Vagina (tissue), 2 donors: ENCODE data around the gene EFCAB13. TPM values are rescaled to one million over a fixed set of nuclear protein-coding genes. Genes with fewer than 3 reads are reported as not detected.

ENCODE experiments used
- DNase-seq, 2 donors: peaks; one replicate each; pipeline ENCODE4 v3.0.0-alpha.2; 2017; ENCODE audit errors: extremely low spot score in 2 of 2
- H3K27ac ChIP-seq: fragments of 200-600 bp; sonication (generic); one replicate; pipeline ENCODE4 v1.5.1; 2019
- H3K27me3 ChIP-seq: fragments of 200-600 bp; sonication (generic); one replicate; pipeline ENCODE4 v1.5.1; 2019
- H3K36me3 ChIP-seq, 2 donors: fragments of 200-600 bp; sonication (generic); one replicate each; pipeline ENCODE4 v1.5.1; 2017 to 2019
- H3K4me1 ChIP-seq: fragments of 200-600 bp; sonication (generic); one replicate; pipeline ENCODE4 v1.5.1; 2019
- H3K4me3 ChIP-seq, 2 donors: fragments of 200-600 bp; sonication (generic); 1 replicate in 1 of 2; 2 replicates in 1 of 2; pipeline ENCODE4 v1.5.1; 2016 to 2019
- H3K9me3 ChIP-seq: fragments of 200-600 bp; sonication (generic); one replicate; pipeline ENCODE4 v1.5.1; 2019
- POLR2A ChIP-seq, 2 donors: fragments of 450-650 bp; IDR thresholded peaks; one replicate each; pipeline ENCODE4 v1.6.1; 2017; ENCODE audit warnings: antibody characterized with exemption in 2 of 2, mild to moderate bottlenecking in 2 of 2, moderate library complexity in 2 of 2
- POLR2AphosphoS5 ChIP-seq, 2 donors: sonication (generic); formaldehyde crosslinking; IDR thresholded peaks; one replicate each; pipeline ENCODE4 v1.9.0; 2017; ENCODE audit warnings: antibody characterized with exemption in 2 of 2, mild to moderate bottlenecking in 2 of 2, low read depth in 1 of 2; ENCODE audit not compliant: insufficient read depth in 1 of 2
- intact Hi-C: fragments of 100-400 bp; cut with DNase I; formaldehyde crosslinking; loops from one replicate; pipeline ENCODE4 v1.15.1; 2023
- total RNA-seq: library from RNA; depleted of rRNA; stranded (reverse); fragments of >200 nt; gene quantifications from one replicate; pipeline ENCODE4 v1.2.3, GENCODE V29; 2016
- TF ChIP-seq, protein P1 (sequence below), 3 experiments: fragments of 450-650 bp in 2 of 3; fragments of 200-600 bp in 1 of 3; sonication (generic) in 1 of 3; IDR thresholded peaks; one replicate each; pipeline ENCODE4 v1.5.1; 2017 to 2019; ENCODE audit warnings: antibody characterized with exemption in 3 of 3, mild to moderate bottlenecking in 2 of 3, moderate library complexity in 2 of 3

The EFCAB13 gene
- total RNA-seq, 1 donor from 2014 or later: 4.2 TPM

- DNase-seq: no peak
- Histone ChIP-seq H3K27ac (no peak overlapping the region), H3K36me3 (no peaks in the 10 kb centered on the region)
These were observed 31.5 kb upstream of the EFCAB13 start for GRCh38 chr17:47292206-47292605.

GRCh38 chr17:47295037-47295873, 28.5 kb upstream of the EFCAB13 start:
- H3K27ac ChIP-seq: peak overlapping the region; percentile 50
- H3K27me3 ChIP-seq: no peaks in the 10 kb centered on the region
- no peaks in the 10 kb centered on the region for H3K36me3 ChIP-seq
- H3K4me3 ChIP-seq: no peak overlapping the region
- no peaks in the 10 kb centered on the region for H3K9me3 ChIP-seq
- H3K4me1 ChIP-seq: peaks cover 22% of the 10 kb centered on the region
- TF ChIP-seq POLR2AphosphoS5 (IDR thresholded peaks at IDR 0.05; ENCODE audit: insufficient read depth in 1 of 2, low read depth in 1 of 2) (no peak), POLR2A (IDR thresholded peaks at IDR 0.05) (no peak)
- TF ChIP-seq, protein P1, sequence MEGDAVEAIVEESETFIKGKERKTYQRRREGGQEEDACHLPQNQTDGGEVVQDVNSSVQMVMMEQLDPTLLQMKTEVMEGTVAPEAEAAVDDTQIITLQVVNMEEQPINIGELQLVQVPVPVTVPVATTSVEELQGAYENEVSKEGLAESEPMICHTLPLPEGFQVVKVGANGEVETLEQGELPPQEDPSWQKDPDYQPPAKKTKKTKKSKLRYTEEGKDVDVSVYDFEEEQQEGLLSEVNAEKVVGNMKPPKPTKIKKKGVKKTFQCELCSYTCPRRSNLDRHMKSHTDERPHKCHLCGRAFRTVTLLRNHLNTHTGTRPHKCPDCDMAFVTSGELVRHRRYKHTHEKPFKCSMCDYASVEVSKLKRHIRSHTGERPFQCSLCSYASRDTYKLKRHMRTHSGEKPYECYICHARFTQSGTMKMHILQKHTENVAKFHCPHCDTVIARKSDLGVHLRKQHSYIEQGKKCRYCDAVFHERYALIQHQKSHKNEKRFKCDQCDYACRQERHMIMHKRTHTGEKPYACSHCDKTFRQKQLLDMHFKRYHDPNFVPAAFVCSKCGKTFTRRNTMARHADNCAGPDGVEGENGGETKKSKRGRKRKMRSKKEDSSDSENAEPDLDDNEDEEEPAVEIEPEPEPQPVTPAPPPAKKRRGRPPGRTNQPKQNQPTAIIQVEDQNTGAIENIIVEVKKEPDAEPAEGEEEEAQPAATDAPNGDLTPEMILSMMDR (IDR thresholded peaks at IDR 0.05): no peak
- intact Hi-C loops: no loop called here
- DNase-seq: no peak

More at GRCh38 chr17:47292206-47292605, 31.5 kb upstream of the EFCAB13 start:
- intact Hi-C loops: no loop called here
- peaks cover 22% of the 10 kb centered on the region for H3K4me1 ChIP-seq
- H3K27me3 ChIP-seq: no peaks in the 10 kb centered on the region
- no peak overlapping the region for H3K4me3 ChIP-seq
- no peaks in the 10 kb centered on the region for H3K9me3 ChIP-seq
- TF ChIP-seq POLR2AphosphoS5 (IDR thresholded peaks at IDR 0.05; ENCODE audit: insufficient read depth in 1 of 2, low read depth in 1 of 2) (no peak), POLR2A (IDR thresholded peaks at IDR 0.05) (no peak)
- TF ChIP-seq, protein P1 (IDR thresholded peaks at IDR 0.05): no peak

DNA sequence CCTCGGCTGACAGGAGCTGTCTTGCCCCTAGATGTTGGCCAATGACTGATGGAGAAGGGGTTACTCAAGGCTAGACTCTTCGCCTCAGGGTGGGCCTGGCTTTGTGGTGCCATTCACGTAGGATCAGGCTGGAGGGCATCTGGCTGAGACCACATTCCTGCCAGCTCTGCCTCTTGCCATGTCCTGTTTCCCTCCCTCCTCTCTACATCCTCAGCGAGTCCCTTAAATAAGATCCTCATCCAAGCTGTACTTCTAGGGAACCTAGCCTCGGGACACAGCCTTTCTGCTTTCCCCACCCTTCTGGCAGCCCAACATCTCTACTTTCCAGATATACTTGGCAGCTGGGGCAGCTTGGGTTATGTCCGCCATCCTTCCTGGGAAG, 27.9 kb upstream of the EFCAB13 start:
- Histone ChIP-seq H3K4me1 (peaks cover 22% of the 10 kb centered on the region), H3K27ac (peak overlapping the region; percentile 26), H3K4me3 (no peak overlapping the region), H3K36me3 (no peaks in the 10 kb centered on the region), H3K9me3 (no peaks in the 10 kb centered on the region), H3K27me3 (no peaks in the 10 kb centered on the region)
- DNase-seq: no peak
- TF ChIP-seq POLR2A (IDR thresholded peaks at IDR 0.05) (no peak), POLR2AphosphoS5 (IDR thresholded peaks at IDR 0.05; ENCODE audit: insufficient read depth in 1 of 2, low read depth in 1 of 2) (no peak)
- TF ChIP-seq, protein P1 (IDR thresholded peaks at IDR 0.05): no peak
- intact Hi-C loops: no loop called here

- no peaks in the 10 kb centered on the region for H3K9me3 ChIP-seq
- intact Hi-C loops: no loop called here
- TF ChIP-seq POLR2AphosphoS5 (IDR thresholded peaks at IDR 0.05; ENCODE audit: insufficient read depth in 1 of 2, low read depth in 1 of 2) (no peak), POLR2A (IDR thresholded peaks at IDR 0.05) (no peak)
- TF ChIP-seq, protein P1 (IDR thresholded peaks at IDR 0.05): no peak
- H3K4me1 ChIP-seq: peaks cover 22% of the 10 kb centered on the region
- H3K36me3 ChIP-seq: peaks cover 0 to 13% of the 10 kb centered on the region in 2 donors
- no peak for DNase-seq
- H3K4me3 ChIP-seq: no peak overlapping the region
- no peak overlapping the region for H3K27ac ChIP-seq
- no peaks in the 10 kb centered on the region for H3K27me3 ChIP-seq
These were observed 25.9 kb upstream of the EFCAB13 start for GRCh38 chr17:47297661-47298400.
